ENCODE measurements around the gene APOBEC3H. TPM values are rescaled to one million over a fixed set of nuclear protein-coding genes. Genes with fewer than 3 reads are reported as not detected.

APOBEC3H gene
- total and polyA plus RNA-seq, 2 donors from 2014 or later, result 0.79 TPM; not detected in 1

- no peak for FAIRE-seq
- TF ChIP-seq CTCF (IDR thresholded peaks at IDR 0.05; ENCODE audit: borderline replicate concordance, extremely low read depth, insufficient read depth), result no peak
- Histone ChIP-seq H3K27ac (ENCODE audit: low read depth in 2 of 2, low read length in 2 of 2) (no peak overlapping the region), H3K9ac (ENCODE audit: low read length in 3 of 3) (no peak overlapping the region), H3K4me1 (ENCODE audit: control insufficient read depth in 2 of 3, insufficient read depth in 2 of 3, low read depth in 1 of 3, low read length in 3 of 3) (no peaks in the 10 kb centered on the region), H3K4me3 (ENCODE audit: low read length in 3 of 3) (no peak overlapping the region), H3K9me3 (ENCODE audit: control insufficient read depth in 2 of 3, insufficient read depth in 1 of 3, low read length in 3 of 3) (no peaks in the 10 kb centered on the region), H3K36me3 (ENCODE audit: control insufficient read depth in 2 of 3, insufficient read depth in 3 of 3, low read length in 3 of 3) (no peaks in the 10 kb centered on the region), H3K27me3 (ENCODE audit: control insufficient read depth, insufficient read depth, low read length) (peaks cover 4% of the 10 kb centered on the region)
- intact Hi-C loops (cut with DNase I), result loop anchor here (10.0 kb wide), 1 partner anchor 246 kb away; no protein-coding TSS in a partner anchor
- DNase-seq, result peak in 3 of 5 donors; percentile 64 to 91 (median 86)
These were observed 13.9 kb downstream of the APOBEC3H start for GRCh38 chr22:39110631-39111561.

DNA sequence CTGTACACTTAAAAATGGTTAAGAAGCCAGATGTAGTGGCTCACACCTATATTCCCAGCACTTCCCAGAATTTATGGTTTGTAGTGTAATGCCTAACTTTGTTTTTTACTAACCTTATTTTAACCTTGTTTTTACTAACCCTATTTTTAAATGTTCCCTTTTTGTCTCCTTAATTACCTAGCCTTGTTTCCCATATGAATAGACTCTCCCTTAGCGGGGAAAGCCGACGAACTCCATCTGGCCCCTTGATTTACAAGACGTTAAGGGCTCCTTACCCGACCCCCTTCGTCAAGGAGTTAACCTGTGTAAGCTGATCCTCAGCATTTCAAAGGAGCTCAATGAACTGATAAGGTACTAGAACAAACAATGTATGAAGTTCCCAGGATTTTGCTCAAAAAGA lies 17.1 kb downstream of the APOBEC3H start:
- Histone ChIP-seq H3K36me3 (ENCODE audit: control insufficient read depth in 2 of 3, insufficient read depth in 3 of 3, low read length in 3 of 3) (no peaks in the 10 kb centered on the region), H3K9ac (ENCODE audit: low read length in 3 of 3) (no peak overlapping the region), H3K4me1 (ENCODE audit: control insufficient read depth in 2 of 3, insufficient read depth in 2 of 3, low read depth in 1 of 3, low read length in 3 of 3) (peaks cover 0 to 4% (median 0%) of the 10 kb centered on the region in 3 donors), H3K4me3 (ENCODE audit: low read length in 3 of 3) (no peak overlapping the region), H3K9me3 (ENCODE audit: control insufficient read depth in 2 of 3, insufficient read depth in 1 of 3, low read length in 3 of 3) (no peaks in the 10 kb centered on the region), H3K27ac (ENCODE audit: low read depth in 2 of 2, low read length in 2 of 2) (no peak overlapping the region), H3K27me3 (ENCODE audit: control insufficient read depth, insufficient read depth, low read length) (peaks cover 4% of the 10 kb centered on the region)
- intact Hi-C loops (cut with DNase I), result loop anchor here (10.0 kb wide), 1 partner anchor 249 kb away; no protein-coding TSS in a partner anchor
- no peak for TF ChIP-seq CTCF (IDR thresholded peaks at IDR 0.05; ENCODE audit: borderline replicate concordance, extremely low read depth, insufficient read depth)
- no peak for FAIRE-seq
- DNase-seq, result peak in 3 of 5 donors; percentile 72 to 87 (median 86)

- no peak for FAIRE-seq
- peaks cover 4% of the 10 kb centered on the region for H3K27me3 ChIP-seq (ENCODE audit: control insufficient read depth, insufficient read depth, low read length)
- H3K36me3 ChIP-seq (ENCODE audit: control insufficient read depth in 2 of 3, insufficient read depth in 3 of 3, low read length in 3 of 3), result no peaks in the 10 kb centered on the region
- TF ChIP-seq CTCF (IDR thresholded peaks at IDR 0.05; ENCODE audit: borderline replicate concordance, extremely low read depth, insufficient read depth), result no peak
- H3K9me3 ChIP-seq (ENCODE audit: control insufficient read depth in 2 of 3, insufficient read depth in 1 of 3, low read length in 3 of 3), result no peaks in the 10 kb centered on the region
- H3K27ac ChIP-seq (ENCODE audit: low read depth in 2 of 2, low read length in 2 of 2), result no peak overlapping the region
- DNase-seq, result no peak
- intact Hi-C loops (cut with DNase I), result loop anchor here (10.0 kb wide), 1 partner anchor 251 kb away; no protein-coding TSS in a partner anchor
- H3K4me3 ChIP-seq (ENCODE audit: low read length in 3 of 3), result no peak overlapping the region
- H3K4me1 ChIP-seq (ENCODE audit: control insufficient read depth in 2 of 3, insufficient read depth in 2 of 3, low read depth in 1 of 3, low read length in 3 of 3), result peaks cover 0 to 4% (median 0%) of the 10 kb centered on the region in 3 donors
- H3K9ac ChIP-seq (ENCODE audit: low read length in 3 of 3), result no peak overlapping the region
These were observed 18.5 kb downstream of the APOBEC3H start for GRCh38 chr22:39115570-39115969.
